Body of pancreas (tissue), 4 donors: Measurements from ENCODE around the gene HTR3A. TPM values are rescaled to one million over a fixed set of nuclear protein-coding genes. Genes with fewer than 3 reads are reported as not detected.
"Not testable (repeated sequence)": the region's sequence is repeated elsewhere in the genome, so short reads cannot be mapped to it uniquely, and the experiment has no call there.

ENCODE experiments used
- ATAC-seq: fragments of 150-250 bp; one replicate; pipeline ENCODE4 v1.9.1; 2016
- DNase-seq, 4 donors: peaks; one replicate each; pipeline ENCODE4 v3.0.0-alpha.2; 2019
- H3K27ac ChIP-seq, 4 donors: fragments of 200-600 bp; sonication (generic); 1 replicate in 3 of 4; 2 replicates in 1 of 4; pipeline versions ENCODE4 v1.5.1 to v1.6.1; 2016 to 2019; ENCODE audit warnings: mild to moderate bottlenecking in 1 of 4, mixed read lengths in 1 of 4, moderate library complexity in 1 of 4
- H3K27me3 ChIP-seq, 2 donors: fragments of 200-600 bp; sonication (generic); one replicate each; pipeline ENCODE4 v1.6.0; 2016; ENCODE audit warnings: mild to moderate bottlenecking in 1 of 2
- H3K36me3 ChIP-seq, 2 donors: fragments of 200-600 bp; sonication (generic); replicated peaks in 1 of 2; 2 replicates each; pipeline ENCODE4 v1.5.1; 2016; ENCODE audit warnings: low read depth in 2 of 2; ENCODE audit not compliant: insufficient read depth in 1 of 2
- H3K4me1 ChIP-seq: fragments of 200-600 bp; sonication (generic); one replicate; pipeline ENCODE4 v1.6.0; 2016
- H3K4me3 ChIP-seq, 2 donors: fragments of 200-600 bp; sonication (generic); 1 replicate in 1 of 2; 2 replicates in 1 of 2; pipeline ENCODE4 v1.5.1; 2016 to 2019
- H3K9me3 ChIP-seq, 3 donors: fragments of 200-600 bp; sonication (generic); 1 replicate in 2 of 3; 2 replicates in 1 of 3; pipeline ENCODE4 v1.5.1; 2016
- CTCF ChIP-seq, 7 experiments: fragments of 450-650 bp in 4 of 7; fragments of 200-600 bp in 3 of 7; sonication (generic) in 3 of 7; IDR thresholded peaks; one replicate each; pipeline ENCODE4 v1.5.1; 2016 to 2019; ENCODE audit warnings: antibody characterized with exemption in 7 of 7
- POLR2A ChIP-seq, 3 donors: fragments of 450-650 bp; IDR thresholded peaks; one replicate each; pipeline ENCODE4 v1.6.1; 2016; ENCODE audit warnings: antibody characterized with exemption in 3 of 3, mild to moderate bottlenecking in 2 of 3
- WGBS, 2 donors: methylation state at CpG; one replicate each; pipeline ENCODE4 v1.1.5; 2017; 5-methylcytosine and 5-hydroxymethylcytosine counted together
- intact Hi-C: fragments of 100-400 bp; cut with DNase I; formaldehyde crosslinking; loops from one replicate; pipeline ENCODE4 v1.15.1; 2023
- total RNA-seq, 2 donors: library from RNA; depleted of rRNA; stranded (reverse); fragments of >200 nt; gene quantifications; one replicate each; pipeline ENCODE4 v1.1.0, GENCODE V29; 2016

The HTR3A gene
- 1 to 10 TPM in 1 of 2 donors, under 1 TPM in 1; 0.33 to 1.0 TPM for total RNA-seq

- WGBS, 2 donors = 14 to 25% methylated on average over 10 to 12 of the region's 12 CpGs
- no peaks in the 10 kb centered on the region for H3K36me3 ChIP-seq
- peaks cover 0 to 7% of the 10 kb centered on the region in 2 donors for H3K27me3 ChIP-seq
- DNase-seq = peak; percentile 91 to 96 (median 94)
- H3K4me3 ChIP-seq = no peak within 1 kb of the TSS
- intact Hi-C loops = no loop called here
- ATAC-seq = peak; percentile 95
- TF ChIP-seq POLR2A (IDR thresholded peaks at IDR 0.05) = peak in 1 of 3 donors; percentile 38
- TF ChIP-seq CTCF (IDR thresholded peaks at IDR 0.05) = peak in 2 of 7 experiments; percentile 10 to 35
- H3K27ac ChIP-seq = peak within 1 kb of the TSS in 3 of 4 donors; percentile 3 to 72 (median 70)
- no peaks in the 10 kb centered on the region for H3K9me3 ChIP-seq
- H3K4me1 ChIP-seq = peaks cover 9% of the 10 kb centered on the region
Measured at GRCh38 chr11:113974741-113975470, at the start of gene HTR3A. Gene HTR3A (plus strand): TSS chr11:113975108. CDS start chr11:113975326, 218 bp downstream.

- 68 to 70% methylated on average over 12 of the region's 12 CpGs for WGBS, 2 donors
- TF ChIP-seq CTCF (IDR thresholded peaks at IDR 0.05) = no peak
- TF ChIP-seq POLR2A (IDR thresholded peaks at IDR 0.05) = no peak
- no peaks in the 10 kb centered on the region for H3K36me3 ChIP-seq
- no peak overlapping the region for H3K27ac ChIP-seq
- no peak overlapping the region for H3K4me3 ChIP-seq
- no peaks in the 10 kb centered on the region for H3K27me3 ChIP-seq
- ATAC-seq (no peak), DNase-seq (no peak)
- intact Hi-C loops = no loop called here
- H3K4me1 ChIP-seq = no peaks in the 10 kb centered on the region
- H3K9me3 ChIP-seq = no peaks in the 10 kb centered on the region
Measured at GRCh38 chr11:113926273-113927197, 48.4 kb upstream of the HTR3A start.

GRCh38 chr11:113928311-113928710, 46.6 kb upstream of the HTR3A start:
- no peaks in the 10 kb centered on the region for H3K36me3 ChIP-seq
- no peak overlapping the region for H3K27ac ChIP-seq
- 81 to 82% methylated on average over 5 of the region's 5 CpGs for WGBS, 2 donors
- H3K4me3 ChIP-seq = no peak overlapping the region
- intact Hi-C loops = no loop called here
- DNase-seq = no peak
- no peak for ATAC-seq
- no peaks in the 10 kb centered on the region for H3K27me3 ChIP-seq
- no peaks in the 10 kb centered on the region for H3K9me3 ChIP-seq
- H3K4me1 ChIP-seq = no peaks in the 10 kb centered on the region
- TF ChIP-seq POLR2A (IDR thresholded peaks at IDR 0.05) = no peak

GRCh38 chr11:113932788-113933187, 42.1 kb upstream of the HTR3A start:
- H3K27me3 ChIP-seq = no peaks in the 10 kb centered on the region
- no peak for TF ChIP-seq POLR2A (IDR thresholded peaks at IDR 0.05)
- no peak for TF ChIP-seq CTCF (IDR thresholded peaks at IDR 0.05)
- ATAC-seq = no peak
- H3K4me1 ChIP-seq = no peaks in the 10 kb centered on the region
- 65 to 67% methylated on average over 7 of the region's 7 CpGs for WGBS, 2 donors
- no peak overlapping the region for H3K4me3 ChIP-seq
- no peak overlapping the region for H3K27ac ChIP-seq
- H3K36me3 ChIP-seq = no peaks in the 10 kb centered on the region
- no peak for DNase-seq
- H3K9me3 ChIP-seq = no peaks in the 10 kb centered on the region
- intact Hi-C loops = no loop called here

GRCh38 chr11:113934193-113934592, 40.7 kb upstream of the HTR3A start:
- H3K9me3 ChIP-seq, H3K36me3 ChIP-seq, H3K4me1 ChIP-seq, DNase-seq, H3K4me3 ChIP-seq, ATAC-seq, H3K27me3 ChIP-seq, H3K27ac ChIP-seq, intact Hi-C loops: not testable (repeated sequence)
- 86 to 98% methylated on average over 2 to 3 of the region's 3 CpGs for WGBS, 2 donors
